IPS-18c (cell line): ENCODE results near the gene TTLL5.

Experiments used
- H3K4me3 ChIP-seq: 2 replicates; pipeline ENCODE4 v1.7.0; 2013; ENCODE audit warnings: low read depth, mild to moderate bottlenecking, low read length, moderate library complexity; ENCODE audit not compliant: insufficient read depth
- H3K9me3 ChIP-seq: one replicate; pipeline ENCODE4 v1.6.1; 2013; ENCODE audit warnings: mild to moderate bottlenecking, low read length, moderate library complexity; ENCODE audit not compliant: control insufficient read depth, insufficient read depth

Gene TTLL5

GRCh38 chr14:75660630-75661498, at the start of gene TTLL5, which contains the start of gene ERG28:
TTLL5 (plus strand) TSS chr14:75661246; CDS start chr14:75663150, 1,904 bp downstream.
ERG28 (minus strand) TSS chr14:75660876; CDS start chr14:75657502, 3,374 bp downstream.
- peaks cover 2% of the 10 kb centered on the region for H3K9me3 ChIP-seq
- H3K4me3 ChIP-seq = peak within 1 kb of the TSS; percentile 95

GRCh38 chr14:75612157-75612556, 48.9 kb upstream of the TTLL5 start:
- peaks cover 3% of the 10 kb centered on the region for H3K9me3 ChIP-seq
- H3K4me3 ChIP-seq = no peak overlapping the region

- no peak overlapping the region for H3K4me3 ChIP-seq
- peaks cover 3% of the 10 kb centered on the region for H3K9me3 ChIP-seq
Measured at GRCh38 chr14:75614179-75614578, 46.9 kb upstream of the TTLL5 start.

- Histone ChIP-seq H3K9me3 (peaks cover 3% of the 10 kb centered on the region), H3K4me3 (no peak overlapping the region)
Measured at GRCh38 chr14:75615200-75615599, 45.8 kb upstream of the TTLL5 start.

- no peak overlapping the region for H3K4me3 ChIP-seq
- H3K9me3 ChIP-seq = peaks cover 3% of the 10 kb centered on the region
Measured at GRCh38 chr14:75619548-75619947, 41.5 kb upstream of the TTLL5 start.

GRCh38 chr14:75625034-75625433, 36.0 kb upstream of the TTLL5 start:
- Histone ChIP-seq H3K9me3 (no peaks in the 10 kb centered on the region), H3K4me3 (no peak overlapping the region)

- H3K9me3 ChIP-seq = no peaks in the 10 kb centered on the region
- H3K4me3 ChIP-seq = no peak overlapping the region
Measured at GRCh38 chr14:75626396-75626795, 34.6 kb upstream of the TTLL5 start.

- Histone ChIP-seq H3K9me3 (no peaks in the 10 kb centered on the region), H3K4me3 (no peak overlapping the region)
Measured at GRCh38 chr14:75626863-75627262, 34.2 kb upstream of the TTLL5 start.

- Histone ChIP-seq H3K9me3 (no peaks in the 10 kb centered on the region), H3K4me3 (no peak overlapping the region)
Measured at GRCh38 chr14:75627406-75627805, 33.6 kb upstream of the TTLL5 start.

- no peaks in the 10 kb centered on the region for H3K9me3 ChIP-seq
- H3K4me3 ChIP-seq = no peak overlapping the region
Measured at GRCh38 chr14:75628816-75629215, 32.2 kb upstream of the TTLL5 start.

- H3K9me3 ChIP-seq = no peaks in the 10 kb centered on the region
- no peak overlapping the region for H3K4me3 ChIP-seq
Measured at GRCh38 chr14:75630695-75631452, 30.2 kb upstream of the TTLL5 start.

- Histone ChIP-seq H3K4me3 (no peak overlapping the region), H3K9me3 (no peaks in the 10 kb centered on the region)
Measured at GRCh38 chr14:75631453-75631831, 29.6 kb upstream of the TTLL5 start.

GRCh38 chr14:75634848-75635247, 26.2 kb upstream of the TTLL5 start:
- Histone ChIP-seq H3K9me3 (no peaks in the 10 kb centered on the region), H3K4me3 (no peak overlapping the region)

GRCh38 chr14:75636100-75636692, 24.9 kb upstream of the TTLL5 start:
- no peak overlapping the region for H3K4me3 ChIP-seq

GRCh38 chr14:75640876-75641275, 20.2 kb upstream of the TTLL5 start:
- H3K4me3 ChIP-seq = no peak overlapping the region

More at GRCh38 chr14:75636100-75636692, 24.9 kb upstream of the TTLL5 start:
- H3K9me3 ChIP-seq = no peaks in the 10 kb centered on the region

GRCh38 chr14:75643985-75644384, 17.1 kb upstream of the TTLL5 start:
- no peaks in the 10 kb centered on the region for H3K9me3 ChIP-seq
- H3K4me3 ChIP-seq = no peak overlapping the region

More at GRCh38 chr14:75640876-75641275, 20.2 kb upstream of the TTLL5 start:
- no peaks in the 10 kb centered on the region for H3K9me3 ChIP-seq

GRCh38 chr14:75645056-75645455, 16.0 kb upstream of the TTLL5 start:
- Histone ChIP-seq H3K9me3 (no peaks in the 10 kb centered on the region), H3K4me3 (no peak overlapping the region)

- no peaks in the 10 kb centered on the region for H3K9me3 ChIP-seq
- H3K4me3 ChIP-seq = no peak overlapping the region
Measured at GRCh38 chr14:75646762-75647161, 14.3 kb upstream of the TTLL5 start.
